Fibroblast of mammary gland (primary cell): Measurements from ENCODE around the gene EXT2.

Experiments
- DNase-seq: peaks from one replicate; pipeline ENCODE4 v3.0.0-alpha.2; 2010; ENCODE audit warnings: low read depth
- H3K4me3 ChIP-seq: 2 replicates; pipeline ENCODE4 v1.5.1; 2011; ENCODE audit warnings: low read depth, mild to moderate bottlenecking, low read length, moderate library complexity; ENCODE audit not compliant: control insufficient read depth
- TF ChIP-seq, protein P1 (sequence below): conservative IDR thresholded peaks from 2 replicates; pipeline ENCODE4 v1.5.1; 2011; ENCODE audit warnings: low read depth, low read length, inconsistent platforms; ENCODE audit not compliant: control insufficient read depth, insufficient read depth

EXT2 gene

DNA sequence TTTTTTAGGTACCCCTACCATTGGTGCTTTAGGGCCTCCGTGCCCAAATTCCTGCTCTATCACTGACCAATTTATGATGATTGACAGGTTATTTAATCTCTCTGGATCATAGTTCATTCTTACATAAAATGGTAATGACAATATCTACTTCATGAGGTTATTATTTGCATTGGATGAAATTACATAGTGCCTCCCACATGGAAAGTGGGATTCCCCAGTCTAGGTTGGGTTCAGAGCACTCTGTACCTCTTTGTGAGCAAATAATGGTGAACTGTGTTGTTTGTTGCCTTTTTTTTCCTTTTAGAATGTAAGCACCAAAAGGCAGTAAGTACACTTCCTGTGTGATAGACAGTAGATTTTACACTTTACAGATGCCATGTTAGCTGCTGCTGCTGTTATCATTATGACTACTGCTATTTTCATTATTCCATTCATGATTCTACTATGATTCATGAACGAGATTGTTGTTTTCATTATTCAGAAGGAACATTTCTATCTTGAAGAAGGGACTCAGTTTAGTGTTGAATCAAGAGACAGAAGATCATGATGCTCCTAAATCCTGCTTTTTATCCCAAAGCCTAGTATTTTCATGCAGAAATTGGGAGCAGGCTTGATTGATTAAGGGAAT lies 113.6 kb downstream of the EXT2 start:
- H3K4me3 ChIP-seq: no peak overlapping the region
- DNase-seq: peak; percentile 25
- TF ChIP-seq, protein P1, sequence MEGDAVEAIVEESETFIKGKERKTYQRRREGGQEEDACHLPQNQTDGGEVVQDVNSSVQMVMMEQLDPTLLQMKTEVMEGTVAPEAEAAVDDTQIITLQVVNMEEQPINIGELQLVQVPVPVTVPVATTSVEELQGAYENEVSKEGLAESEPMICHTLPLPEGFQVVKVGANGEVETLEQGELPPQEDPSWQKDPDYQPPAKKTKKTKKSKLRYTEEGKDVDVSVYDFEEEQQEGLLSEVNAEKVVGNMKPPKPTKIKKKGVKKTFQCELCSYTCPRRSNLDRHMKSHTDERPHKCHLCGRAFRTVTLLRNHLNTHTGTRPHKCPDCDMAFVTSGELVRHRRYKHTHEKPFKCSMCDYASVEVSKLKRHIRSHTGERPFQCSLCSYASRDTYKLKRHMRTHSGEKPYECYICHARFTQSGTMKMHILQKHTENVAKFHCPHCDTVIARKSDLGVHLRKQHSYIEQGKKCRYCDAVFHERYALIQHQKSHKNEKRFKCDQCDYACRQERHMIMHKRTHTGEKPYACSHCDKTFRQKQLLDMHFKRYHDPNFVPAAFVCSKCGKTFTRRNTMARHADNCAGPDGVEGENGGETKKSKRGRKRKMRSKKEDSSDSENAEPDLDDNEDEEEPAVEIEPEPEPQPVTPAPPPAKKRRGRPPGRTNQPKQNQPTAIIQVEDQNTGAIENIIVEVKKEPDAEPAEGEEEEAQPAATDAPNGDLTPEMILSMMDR: no peak

- DNase-seq: no peak
- H3K4me3 ChIP-seq: no peak overlapping the region
- TF ChIP-seq, protein P1: no peak
Measured at GRCh38 chr11:44212128-44212527, 116.7 kb downstream of the EXT2 start.

DNA sequence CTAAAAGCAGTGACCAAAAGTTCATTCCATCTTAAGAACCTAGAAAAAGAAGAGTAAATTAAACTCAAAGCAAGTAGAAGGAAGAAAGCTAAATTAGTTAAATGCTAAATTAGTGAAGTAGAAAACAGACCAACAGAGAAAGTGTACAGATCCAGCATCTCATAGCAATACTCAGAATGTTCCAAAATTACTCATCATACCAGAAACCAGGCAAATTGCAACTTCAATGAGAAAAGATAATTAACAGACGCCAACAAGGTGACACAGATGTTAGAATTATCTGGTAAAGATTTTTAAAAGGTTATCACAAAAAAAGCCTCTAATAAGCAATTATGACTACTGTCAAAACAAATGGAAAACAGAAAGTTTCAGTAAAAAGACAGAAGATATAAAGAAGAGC lies 117.7 kb downstream of the EXT2 start:
- DNase-seq: no peak

DNA sequence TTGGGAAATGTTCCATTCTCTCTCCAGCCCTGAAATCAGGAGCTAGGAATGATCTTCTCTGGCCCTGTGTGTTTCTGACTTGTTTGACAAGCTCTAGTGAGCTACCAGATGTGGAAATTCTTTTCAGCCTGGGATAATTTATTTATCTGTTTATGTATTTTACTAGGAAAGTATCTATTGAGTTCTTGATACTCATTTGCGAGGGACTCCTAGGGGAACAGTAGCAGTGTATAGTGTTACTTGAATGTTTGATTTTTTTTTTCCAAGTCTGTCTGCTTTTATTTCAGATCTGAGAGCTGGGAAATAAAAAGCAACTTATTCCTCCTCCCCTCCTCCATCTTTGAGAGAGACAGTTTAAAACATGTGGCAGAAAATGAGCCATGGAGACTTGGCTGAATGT lies 122.0 kb downstream of the EXT2 start:
- DNase-seq: no peak
- TF ChIP-seq, protein P1: no peak

More for the DNA sequence above, 117.7 kb downstream of the EXT2 start:
- H3K4me3 ChIP-seq: no peak overlapping the region
- TF ChIP-seq, protein P1: no peak

DNA sequence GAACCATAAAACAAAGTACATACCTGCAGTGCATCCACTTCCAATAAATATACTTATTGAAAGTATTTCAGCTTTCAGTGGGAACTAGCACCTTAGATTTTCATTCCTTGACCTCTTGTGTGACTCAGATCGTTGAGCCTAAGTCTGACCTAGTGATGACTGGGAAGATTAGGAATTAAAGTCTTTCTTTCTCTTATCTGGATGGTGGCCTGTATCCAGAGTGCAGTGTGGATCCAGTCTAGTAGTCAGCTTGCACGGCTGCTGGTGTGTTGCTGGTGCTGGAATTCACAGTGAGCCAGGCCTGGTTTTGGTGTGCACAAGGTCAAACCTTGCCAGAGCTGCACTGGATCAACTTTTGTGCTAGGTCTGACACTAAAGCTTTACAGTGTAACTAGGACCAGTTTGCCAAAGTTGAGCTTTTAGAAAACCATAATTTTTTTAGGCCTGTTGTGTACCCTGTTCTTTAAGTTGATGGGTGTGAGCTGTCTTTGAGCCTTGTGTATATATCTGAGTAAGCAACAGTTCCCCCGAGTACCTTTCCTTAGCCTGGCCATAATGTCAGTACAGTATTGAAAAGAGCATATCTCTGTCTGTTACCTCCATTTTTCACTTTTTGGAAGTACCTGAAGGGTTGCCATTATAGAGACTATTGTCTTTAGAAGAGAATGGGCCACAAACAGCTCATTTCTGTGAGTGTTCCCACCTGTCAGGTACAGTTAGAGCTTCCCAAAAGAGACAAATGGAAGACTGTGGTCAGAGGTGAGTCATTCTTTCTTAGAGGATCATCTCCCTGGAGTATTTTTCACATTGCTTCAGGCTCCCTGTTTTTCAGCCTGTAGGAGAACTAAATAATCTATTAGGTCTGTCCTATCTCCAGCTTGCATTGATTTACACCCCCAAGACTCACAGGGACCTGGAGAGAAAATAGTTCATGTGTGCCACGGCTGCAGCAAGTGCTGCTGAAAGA lies 124.6 kb downstream of the EXT2 start:
- no peak overlapping the region for H3K4me3 ChIP-seq
- TF ChIP-seq, protein P1: no peak
- DNase-seq: peak; percentile 62

More for the DNA sequence above, 122.0 kb downstream of the EXT2 start:
- no peak overlapping the region for H3K4me3 ChIP-seq

DNA sequence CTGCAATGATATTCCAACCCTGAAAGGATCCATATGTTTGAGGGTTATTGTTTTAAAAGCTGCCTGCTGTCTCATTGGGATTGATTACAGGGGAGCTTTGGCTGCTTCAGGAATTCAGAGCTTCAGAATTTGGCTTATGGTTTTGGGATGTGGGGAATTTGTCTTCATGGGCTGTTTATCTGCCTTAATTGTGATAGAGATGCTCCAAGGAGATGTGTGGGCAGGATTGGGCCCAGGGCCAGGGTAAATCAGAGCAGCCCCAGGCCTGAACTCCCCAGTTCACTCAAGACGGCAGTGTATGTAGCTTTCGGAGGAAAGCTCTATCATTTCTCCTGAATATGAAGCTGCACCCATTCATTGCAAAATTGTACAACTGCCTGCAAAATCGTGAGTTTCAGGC lies 126.0 kb downstream of the EXT2 start:
- TF ChIP-seq, protein P1: no peak
- DNase-seq: no peak
- H3K4me3 ChIP-seq: no peak overlapping the region
